Dermis microvascular lymphatic vessel endothelial cell (primary cell): Measurements from ENCODE around the gene AGRP. TPM values are rescaled to one million over a fixed set of nuclear protein-coding genes. Genes with fewer than 3 reads are reported as not detected.
"Not testable (repeated sequence)": the region's sequence is repeated elsewhere in the genome, so short reads cannot be mapped to it uniquely, and the experiment has no call there.

ENCODE experiments used
- DNase-seq, 2 donors: peaks; one replicate each; pipeline versions ENCODE4 v3.0.0 to v3.0.0-alpha.2; 2010; ENCODE audit warnings: low read depth in 2 of 2
- total RNA-seq: library from RNA; depleted of rRNA; stranded (reverse); fragments of >200 nt; gene quantifications from 2 replicates; pipeline ENCODE4 v1.2.1, GENCODE V29; 2014

The AGRP gene, protein sequence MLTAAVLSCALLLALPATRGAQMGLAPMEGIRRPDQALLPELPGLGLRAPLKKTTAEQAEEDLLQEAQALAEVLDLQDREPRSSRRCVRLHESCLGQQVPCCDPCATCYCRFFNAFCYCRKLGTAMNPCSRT
- total RNA-seq: not detected in 2 replicates

DNA sequence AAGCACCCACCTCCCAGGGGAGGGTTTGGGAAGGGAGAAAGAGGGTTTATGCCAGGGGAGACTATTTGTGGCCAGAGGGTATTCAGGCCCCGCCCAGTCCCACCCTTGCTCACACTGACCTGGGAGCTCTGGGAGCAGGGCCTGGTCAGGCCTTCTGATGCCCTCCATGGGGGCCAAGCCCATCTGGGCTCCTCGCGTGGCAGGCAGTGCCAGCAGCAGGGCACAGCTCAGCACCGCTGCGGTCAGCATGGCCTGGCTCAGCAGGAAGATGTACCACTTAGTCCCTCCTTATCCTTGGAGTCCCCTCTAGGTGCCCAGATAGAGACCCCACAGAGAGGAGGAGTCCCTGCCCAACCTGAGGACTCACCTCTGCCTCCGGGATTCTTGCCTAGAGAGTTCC, at the start of gene AGRP:
Gene AGRP, minus strand, starts transcription at position 398 of the 400 bp plus-strand sequence. Its CDS starts 149 bp downstream, at position 249.
- no peak for DNase-seq

DNA sequence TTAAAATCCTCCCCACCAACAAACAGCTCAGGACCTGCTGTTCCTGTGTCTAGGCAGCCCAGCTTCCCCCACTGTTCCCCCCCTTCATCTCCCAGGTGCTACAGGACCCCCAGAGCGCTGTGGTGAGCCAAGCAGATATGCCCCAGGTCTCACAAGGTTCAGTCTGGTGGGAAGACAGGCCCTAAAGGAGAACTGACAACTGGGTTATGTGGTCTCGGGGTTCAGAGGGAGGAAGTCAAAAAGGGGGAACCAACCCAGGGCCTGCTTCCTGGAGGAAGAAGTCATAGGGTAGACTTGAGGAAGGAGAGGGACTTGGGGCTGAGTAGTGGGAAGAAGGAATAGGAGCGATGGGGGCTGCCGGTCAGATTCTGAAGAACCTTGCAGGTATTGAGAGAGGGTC, 47.9 kb upstream of the AGRP start:
- no peak for DNase-seq

DNA sequence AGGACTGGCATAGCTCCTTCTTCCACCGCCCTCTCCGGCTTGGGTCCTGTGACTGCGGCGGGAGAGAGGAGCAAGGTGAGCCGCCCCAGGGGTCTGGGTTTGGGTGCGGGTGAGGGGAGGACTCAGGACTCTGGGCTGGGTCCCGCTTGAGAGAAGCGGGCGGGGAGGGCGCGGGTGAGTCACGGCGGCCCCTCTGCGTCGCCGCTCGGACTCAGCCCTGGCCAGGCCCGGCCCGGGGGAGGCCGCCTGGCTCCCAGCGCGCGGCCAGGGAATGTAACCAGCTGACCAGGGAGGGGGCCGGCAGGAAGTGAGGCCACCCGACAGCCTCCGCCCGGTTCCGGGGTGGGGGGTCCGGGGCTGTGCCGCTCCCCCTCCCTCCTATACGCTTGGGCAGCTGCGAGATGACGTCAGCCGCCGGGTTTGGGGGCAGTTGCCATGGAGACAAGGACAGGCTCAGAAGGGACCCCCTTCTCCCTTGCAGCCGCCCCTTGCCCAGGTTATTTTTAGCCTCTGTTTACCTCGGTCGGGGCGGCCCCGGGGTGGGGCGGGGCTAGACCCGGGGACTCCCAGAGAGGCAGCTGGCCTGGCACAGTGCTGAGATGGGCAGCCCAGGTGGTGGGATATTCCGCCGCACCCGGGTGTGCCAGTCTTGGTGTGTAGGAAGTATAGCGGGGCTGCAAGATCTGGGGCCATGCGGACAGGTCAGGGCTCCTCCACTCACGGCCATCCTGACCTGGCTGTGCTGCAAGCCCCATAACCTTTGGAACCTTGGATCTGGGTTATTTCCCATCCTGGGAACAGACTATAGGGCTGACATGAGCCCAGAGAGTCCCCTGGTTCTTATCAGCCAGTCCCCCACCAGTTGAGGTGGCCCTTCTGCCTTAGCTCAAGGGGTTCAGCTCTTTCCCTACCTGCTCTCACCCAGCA, 46.9 kb upstream of the AGRP start:
- DNase-seq: peak in 1 of 2 donors; percentile 70

DNA sequence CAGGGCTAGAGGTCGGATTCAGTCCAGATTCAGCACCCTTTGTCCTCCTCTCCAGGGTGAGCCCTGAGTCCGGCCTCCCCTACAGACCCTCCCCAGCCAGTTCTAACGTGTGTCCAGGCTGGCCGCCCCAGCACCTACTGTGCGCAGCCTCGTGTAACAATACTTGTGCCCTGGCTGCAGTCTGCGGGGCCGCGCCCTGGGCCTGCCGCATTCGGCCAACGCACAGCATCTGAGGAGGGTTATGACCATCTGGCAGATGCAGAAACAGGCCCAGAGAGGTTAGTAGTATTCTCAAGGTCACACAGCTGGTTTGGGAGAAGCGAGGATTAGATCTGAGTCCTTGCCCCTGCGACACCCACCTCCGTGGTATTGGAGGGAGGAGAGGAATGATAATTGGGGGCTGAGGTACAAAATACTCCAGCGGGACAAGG, 46.2 kb upstream of the AGRP start:
- peak in 1 of 2 donors; percentile 24 for DNase-seq

DNA sequence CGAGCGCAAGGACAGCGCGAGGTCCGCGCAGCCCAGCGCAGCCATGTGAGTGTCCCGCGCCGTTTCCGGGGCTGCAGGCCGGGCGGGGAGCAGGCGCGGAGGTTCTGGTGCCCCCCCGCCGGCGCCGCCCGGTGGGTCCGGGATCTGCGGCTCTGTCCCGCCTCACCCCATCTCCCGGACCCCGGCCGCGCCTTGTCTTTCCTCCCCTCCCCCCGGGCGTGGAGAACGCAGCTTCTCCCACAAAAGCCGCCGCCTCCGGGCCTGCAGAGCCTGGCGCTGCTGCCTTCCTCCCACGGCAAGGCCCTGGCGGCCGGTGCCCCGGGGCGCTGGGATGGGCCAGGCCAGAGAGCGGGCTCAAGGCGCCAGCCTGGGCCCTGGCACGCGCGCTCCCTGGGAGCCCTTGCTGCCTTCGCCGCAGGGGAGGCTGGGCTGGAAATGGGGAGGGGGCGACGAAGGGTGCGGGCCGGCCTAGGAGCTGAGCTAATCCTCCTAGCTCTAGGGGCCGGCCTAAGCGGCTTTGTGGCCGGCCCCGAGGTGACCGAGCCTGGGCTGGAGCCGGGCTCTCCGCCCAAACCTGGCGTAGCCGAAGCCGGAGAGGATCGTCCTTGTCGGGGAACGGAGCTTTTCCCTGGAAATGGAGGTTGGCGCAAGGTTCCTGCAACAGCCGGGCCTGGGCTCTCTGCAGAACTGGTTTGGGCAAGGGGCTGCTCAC, 45.7 kb upstream of the AGRP start:
- DNase-seq: peak in 1 of 2 donors; percentile 30

DNA sequence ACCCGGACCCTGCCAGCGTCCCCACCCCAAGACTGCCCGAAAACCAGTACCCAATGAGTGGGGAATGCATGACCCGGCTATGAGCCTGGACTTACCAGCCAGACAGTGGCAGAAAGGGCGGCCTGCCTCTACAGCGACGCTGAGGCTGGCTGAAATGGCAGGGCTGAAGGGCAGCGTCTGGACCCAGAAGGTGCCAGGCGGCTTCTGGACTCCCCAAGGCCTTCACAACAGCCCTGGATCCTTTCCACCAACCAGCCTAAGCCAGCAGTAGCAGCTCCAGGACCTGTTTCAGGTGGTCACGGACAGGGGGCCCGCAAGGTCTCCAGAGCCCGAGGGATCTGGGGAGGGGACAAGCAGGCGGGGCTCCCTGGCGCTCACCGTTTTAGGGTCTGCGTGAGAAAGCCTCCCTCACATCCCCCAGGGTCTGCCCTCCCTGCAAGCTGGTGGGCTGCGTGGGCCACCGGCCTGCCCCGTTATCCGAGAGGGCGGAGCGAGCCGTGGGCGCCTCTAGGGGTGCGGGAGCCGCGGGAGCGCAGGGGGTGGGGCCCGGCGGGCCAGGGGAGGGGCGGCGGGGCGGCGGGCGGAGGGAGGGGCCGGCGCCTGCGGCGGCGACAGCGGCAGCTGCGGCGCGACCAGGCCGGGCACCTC, 45.0 kb upstream of the AGRP start, which contains the start of gene RIPOR1:
Gene RIPOR1, plus strand, starts transcription at position 608 of the 648 bp plus-strand sequence. CDS start 9,618 bp downstream, outside the sequence.
- peak in 1 of 2 donors; percentile 39 for DNase-seq

DNA sequence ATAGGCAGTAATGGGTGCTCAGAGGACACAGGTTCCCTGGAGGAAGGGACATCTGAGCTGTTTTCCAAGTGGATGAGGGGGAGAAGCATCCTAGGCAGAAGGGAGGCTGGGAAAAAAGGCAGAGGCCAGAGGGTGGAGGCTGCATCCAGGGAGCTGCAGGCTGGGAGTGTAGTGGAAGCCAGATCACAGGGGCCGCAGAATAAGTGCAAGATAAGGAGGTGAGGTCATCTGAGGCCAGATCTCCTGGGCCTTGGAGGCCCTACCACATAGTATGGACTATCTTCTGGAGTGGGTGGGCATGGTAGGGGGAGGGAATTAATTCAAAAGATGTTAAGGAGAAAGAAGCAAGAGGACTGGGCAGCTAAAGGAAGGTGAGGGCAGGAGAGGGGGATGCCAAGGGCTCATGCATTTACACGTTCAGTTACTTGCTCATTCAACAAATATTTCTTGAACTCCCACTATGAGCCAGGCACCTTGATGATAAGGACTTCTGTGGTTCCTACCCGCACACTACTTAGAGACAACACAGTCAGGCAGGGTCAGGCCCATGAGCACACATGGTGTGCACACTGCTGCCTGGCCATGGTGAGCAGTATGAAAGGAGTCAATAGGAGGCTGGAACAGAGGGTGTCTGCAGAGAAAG, 42.9 kb upstream of the AGRP start:
- DNase-seq: no peak

DNA sequence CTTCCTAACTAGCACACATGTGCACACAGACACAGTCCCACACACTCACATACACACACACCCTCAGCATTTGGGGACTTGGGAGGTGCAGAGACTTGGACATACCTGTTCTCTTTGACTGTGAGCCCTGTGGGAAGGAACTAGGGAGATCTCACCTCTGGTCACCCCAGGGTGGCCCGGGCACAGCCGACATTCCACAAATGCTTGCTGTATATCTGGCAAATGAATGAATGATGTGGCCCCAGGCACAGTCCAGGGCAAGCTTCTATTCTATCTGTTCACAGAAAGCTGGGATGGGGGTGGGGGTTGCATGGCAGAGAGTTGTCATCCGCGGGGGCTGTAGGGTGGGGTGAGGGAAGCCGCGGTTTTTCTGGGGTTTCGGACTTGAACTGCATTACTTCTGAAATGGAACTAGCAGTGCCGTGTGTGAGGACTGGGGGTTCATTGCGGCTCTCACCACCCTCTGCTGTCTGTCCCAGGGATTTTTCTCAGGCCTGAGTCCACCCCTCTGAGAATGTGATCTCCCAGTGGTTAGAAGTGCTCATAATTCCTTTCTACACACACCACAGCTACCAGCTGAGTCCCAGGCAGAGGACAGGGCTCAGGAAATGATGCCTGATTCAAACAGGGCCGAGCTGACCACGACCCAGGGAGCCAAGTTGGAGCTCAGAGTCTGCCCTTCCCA, 42.0 kb upstream of the AGRP start:
- DNase-seq: no peak

DNA sequence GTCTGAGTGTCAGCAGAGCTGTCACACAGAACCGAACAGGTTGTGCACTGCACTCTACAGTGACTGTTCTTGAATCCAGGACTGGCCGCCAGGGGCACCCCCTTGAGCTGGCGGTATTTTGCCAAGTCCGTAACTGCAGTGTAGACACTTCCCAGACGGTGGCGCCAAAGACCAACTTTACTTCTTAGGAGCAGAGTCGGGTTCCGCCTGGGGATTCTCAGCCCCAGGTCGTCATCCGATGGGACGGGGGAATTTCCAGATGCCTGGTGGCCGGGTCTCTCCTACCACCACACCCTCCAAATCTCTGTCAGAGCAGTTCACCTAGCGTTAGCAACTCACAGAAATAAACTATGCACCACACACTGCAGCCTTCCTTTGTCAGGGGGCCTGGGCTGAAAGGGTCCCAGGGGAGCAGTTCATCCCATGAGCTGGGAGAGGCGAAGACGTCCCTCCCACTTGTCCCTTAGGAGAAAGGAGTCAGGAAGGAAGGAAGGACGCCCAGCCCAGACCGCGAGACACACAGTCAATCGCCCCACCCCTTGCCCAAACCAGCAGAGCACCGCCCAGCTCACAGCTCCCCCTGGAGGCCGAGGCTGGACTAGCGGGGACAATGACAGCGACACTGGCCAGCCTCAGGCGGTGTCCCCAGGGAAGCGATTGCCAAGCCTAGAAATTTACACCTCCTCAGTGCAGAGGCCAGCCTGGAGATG, 37.9 kb upstream of the AGRP start:
- peak; percentile 95 to 98 for DNase-seq

DNA sequence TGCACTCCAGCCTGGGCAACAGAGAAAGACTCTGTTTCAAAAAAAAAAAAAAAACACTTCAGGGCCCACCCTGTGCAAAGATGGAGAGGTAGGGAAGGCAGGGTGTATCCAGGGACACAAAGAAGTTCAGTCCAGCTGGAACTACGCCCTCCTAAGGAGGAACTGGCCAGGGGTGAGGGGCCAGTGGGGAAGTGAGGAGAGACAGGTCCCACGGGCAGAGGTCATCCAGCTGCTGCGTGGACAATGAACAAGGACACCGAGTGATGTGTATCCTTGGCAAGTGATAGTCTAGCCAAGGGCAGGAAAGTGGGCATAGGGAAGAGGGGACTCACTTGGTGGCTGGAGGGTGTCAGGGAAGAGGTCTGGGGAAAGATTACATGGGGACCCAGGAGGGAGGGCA, 35.9 kb upstream of the AGRP start:
- DNase-seq: no peak

DNA sequence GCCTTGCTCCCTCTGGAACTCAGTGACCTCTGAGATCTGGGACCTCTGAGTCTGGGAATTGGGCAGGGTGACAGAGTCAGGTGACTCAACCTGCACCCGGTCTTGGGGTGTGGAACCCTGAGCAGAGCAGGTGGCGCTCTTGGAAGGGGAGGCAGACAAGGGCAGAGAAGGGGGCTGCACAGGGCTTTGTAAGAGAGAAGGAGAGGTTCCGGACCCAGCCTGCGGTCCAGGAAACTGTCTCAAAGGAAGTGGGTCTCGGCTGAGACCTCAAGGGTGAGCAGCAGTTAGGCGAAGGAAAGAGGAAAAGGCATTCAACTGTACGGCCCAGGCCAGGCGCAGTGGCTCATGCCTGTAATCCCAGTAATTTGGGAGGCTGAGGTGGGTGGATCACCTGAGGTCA, 35.3 kb upstream of the AGRP start:
- no peak for DNase-seq

DNA sequence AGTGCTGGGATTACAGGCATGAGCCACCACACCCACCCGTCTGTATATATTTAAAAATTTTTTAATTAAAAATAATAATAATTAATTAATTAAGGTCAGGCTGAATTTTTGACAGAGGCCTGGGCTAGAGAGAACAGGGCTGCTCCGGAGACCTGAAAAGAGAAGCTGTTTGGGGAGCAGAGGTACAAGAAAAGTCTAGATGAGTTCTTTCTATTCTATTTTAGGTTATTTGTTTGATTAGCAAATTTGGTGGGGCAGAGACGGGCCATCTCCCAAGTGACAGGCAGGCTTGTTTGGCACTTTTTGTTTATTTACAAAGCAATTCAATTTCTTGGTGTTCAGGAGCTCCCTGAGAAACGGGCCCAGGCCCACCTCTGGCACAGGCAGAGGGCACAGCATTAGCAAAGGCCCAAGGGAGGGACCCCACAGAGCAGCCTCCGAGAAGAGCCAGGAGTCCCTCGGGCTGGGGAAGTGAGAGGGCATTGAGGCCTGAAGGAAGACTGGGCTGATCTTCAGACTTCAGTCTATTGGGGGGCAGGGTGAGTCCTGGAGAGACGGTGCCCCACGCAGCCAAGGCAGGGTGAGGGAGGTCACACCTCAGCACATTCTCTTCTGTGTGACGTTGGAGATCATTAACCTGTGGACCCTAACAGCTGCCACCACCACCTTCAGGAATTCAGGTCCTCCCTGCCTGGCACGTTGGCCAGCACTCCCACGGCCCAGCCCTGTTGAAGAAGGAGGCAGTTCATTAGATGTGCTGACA, 34.5 kb upstream of the AGRP start:
- DNase-seq: no peak

DNA sequence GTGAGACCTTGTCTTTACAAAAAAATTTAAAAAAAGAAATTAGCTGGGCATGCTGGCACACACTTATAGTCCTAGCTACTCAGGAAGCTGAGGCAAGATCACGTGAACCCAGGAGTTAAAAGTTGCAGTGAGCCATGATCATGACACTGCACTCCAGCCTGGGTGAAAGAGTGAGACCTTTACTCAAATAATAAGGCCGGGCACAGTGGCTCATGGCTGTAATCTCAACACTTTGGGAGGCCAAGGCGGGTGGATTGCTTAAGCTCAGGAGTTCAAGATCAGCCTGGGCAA, 33.8 kb upstream of the AGRP start:
- DNase-seq: no peak

DNA sequence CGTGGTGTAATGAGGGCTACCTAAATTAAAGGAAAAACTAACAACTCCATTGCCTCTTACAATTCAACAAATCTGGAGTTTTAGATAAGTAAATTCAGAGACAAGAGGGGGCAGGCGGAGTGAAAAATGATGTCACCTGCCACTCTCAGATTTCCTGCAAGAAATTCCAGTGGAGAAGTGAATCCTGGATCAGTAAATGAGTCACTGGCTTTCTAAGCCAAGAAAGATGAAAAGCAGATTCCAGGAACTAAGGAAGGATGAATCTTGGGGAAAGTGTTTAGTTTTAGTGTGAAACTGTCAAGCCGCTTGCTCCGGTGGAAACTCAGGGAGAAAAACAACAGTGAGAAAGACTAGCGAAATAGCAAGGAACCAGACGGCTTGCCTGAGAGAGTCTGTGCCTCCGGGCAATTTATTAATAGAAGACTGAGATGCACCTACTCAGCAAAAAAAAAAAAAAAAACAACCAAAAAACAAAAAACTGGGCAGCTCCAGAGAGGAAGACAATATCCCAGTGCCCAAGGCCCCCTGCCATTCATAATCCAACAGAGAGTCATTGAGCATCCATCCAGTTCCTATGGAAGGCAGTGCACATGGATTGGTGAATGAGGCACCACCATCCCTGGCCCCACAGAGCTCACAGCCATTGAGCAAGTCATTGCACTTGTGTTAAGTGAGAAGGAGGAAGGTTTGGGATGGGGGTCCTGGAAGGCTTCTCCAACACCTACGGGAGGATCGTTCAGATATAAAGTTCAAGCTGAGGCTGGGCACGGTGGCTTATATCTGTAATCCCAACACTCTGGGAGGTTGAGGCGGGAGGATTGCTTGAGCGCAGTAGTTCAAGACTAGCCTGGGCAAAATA, 33.2 kb upstream of the AGRP start:
- peak in 1 of 2 donors; percentile 62 for DNase-seq

DNA sequence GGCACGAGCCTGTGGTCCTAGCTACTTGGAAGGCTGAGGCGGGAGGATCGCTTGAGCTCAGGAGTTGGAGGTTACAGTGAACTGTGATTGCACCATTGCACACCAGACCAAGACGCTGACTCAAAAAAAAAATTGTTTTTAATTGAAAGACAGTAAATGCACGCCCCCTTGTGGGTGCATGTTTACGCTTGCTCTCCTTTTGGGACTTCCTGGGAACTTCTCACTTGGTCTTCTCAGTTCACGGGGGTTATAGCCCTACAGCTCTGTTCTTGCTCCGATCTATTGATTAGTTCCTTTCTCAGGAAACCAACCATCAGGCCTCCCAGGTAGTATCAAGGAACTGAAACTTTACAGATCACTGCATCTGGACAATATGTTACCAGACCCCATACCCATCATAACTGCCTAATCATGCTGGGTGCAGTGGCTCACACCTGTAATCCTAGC, 31.1 kb upstream of the AGRP start:
- peak; percentile 63 to 85 for DNase-seq

DNA sequence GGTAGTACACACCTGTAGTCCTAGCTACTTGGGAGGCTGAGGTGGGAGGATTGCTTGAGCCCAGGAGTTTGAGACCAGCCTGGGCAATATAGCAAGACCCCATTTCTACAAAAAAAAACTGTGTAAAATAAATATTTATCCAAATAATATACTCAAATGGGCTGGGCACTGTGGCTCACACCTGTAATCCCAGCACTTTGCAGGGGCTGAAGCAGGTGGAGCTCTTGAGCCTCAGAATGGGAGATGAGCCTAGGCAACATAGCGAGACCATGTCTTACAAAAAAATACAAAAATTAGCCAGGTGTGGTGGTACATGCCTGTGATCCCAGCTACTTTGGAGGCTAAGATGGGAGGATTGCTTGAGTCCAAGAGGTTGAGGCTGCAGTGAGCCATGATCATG, 30.5 kb upstream of the AGRP start:
- DNase-seq: not testable (repeated sequence)

DNA sequence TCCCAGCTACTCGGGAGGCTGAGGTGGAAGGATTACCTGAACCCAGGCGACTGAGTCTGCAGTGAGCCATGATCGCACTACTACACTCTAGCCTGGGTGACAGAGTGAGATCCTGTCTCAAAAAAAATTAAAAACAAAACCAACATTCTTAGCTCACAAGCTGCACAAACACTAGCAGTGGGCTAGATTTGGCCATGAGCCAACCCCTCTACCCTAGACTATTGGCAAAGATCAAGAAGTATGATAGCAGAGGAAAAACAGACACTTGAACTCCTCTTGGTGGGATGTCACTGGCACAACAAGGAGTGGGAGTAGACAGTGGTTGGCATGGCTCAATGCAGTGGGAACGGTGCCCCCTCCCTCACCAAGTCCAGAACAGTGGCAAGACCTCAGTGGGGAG, 25.7 kb upstream of the AGRP start:
- no peak for DNase-seq

DNA sequence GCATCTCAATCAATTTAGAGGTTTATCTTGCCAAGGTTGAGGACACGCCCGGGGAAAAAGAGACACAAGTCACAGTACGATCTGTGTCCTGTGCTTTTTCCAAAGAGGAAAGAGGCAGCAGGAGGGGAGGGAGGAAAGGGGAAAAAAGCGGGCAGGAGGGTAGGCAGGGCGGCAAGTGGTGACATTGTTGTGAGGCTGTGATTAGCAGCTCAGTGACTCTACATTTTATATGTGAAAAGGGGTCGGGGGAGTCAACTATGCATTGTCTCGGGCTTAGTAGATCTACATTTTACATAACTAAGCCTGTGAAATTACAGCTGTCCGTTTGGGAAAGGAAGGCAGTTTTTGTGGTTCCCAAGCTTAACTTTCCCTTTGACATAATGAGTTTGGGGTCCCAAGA, 23.1 kb upstream of the AGRP start:
- no peak for DNase-seq
